GM12875 (cell line): ENCODE results near the gene GREB1.

Source experiments
- H3K4me3 ChIP-seq: one replicate; pipeline ENCODE4 v1.5.1; 2011; ENCODE audit warnings: low read depth, low read length, control low read depth
- CTCF ChIP-seq: IDR thresholded peaks from 2 replicates; pipeline ENCODE4 v1.5.1; 2011; ENCODE audit warnings: low read depth, mild to moderate bottlenecking, control low read depth, inconsistent platforms, low read length, moderate library complexity, borderline replicate concordance; ENCODE audit not compliant: insufficient read depth

The GREB1 gene

GRCh38 chr2:11568436-11568835, 34.6 kb downstream of the GREB1 start:
- TF ChIP-seq CTCF: no peak
- H3K4me3 ChIP-seq: no peak overlapping the region

GRCh38 chr2:11569636-11570035, 35.8 kb downstream of the GREB1 start:
- no peak for TF ChIP-seq CTCF
- H3K4me3 ChIP-seq: no peak overlapping the region

- no peak overlapping the region for H3K4me3 ChIP-seq
- no peak for TF ChIP-seq CTCF
Measured at GRCh38 chr2:11571170-11571569, 37.3 kb downstream of the GREB1 start.

- TF ChIP-seq CTCF: no peak
- H3K4me3 ChIP-seq: no peak overlapping the region
Measured at GRCh38 chr2:11572996-11573395, 39.2 kb downstream of the GREB1 start.

GRCh38 chr2:11573418-11574175, 39.8 kb downstream of the GREB1 start:
- H3K4me3 ChIP-seq: no peak overlapping the region
- no peak for TF ChIP-seq CTCF

GRCh38 chr2:11574176-11575046, 40.6 kb downstream of the GREB1 start:
- no peak for TF ChIP-seq CTCF
- no peak overlapping the region for H3K4me3 ChIP-seq
